Left lung (tissue), 10 donors: ENCODE results near the gene SIX3. TPM values are rescaled to one million over a fixed set of nuclear protein-coding genes. Genes with fewer than 3 reads are reported as not detected.
A peak's percentile ranks its signal among the peaks of the same experiment; 100 is the strongest.

Experiments
- ATAC-seq: fragments of 200-7000 bp; cut with Tn5 transposase; one replicate; pipeline ENCODE4 v1.9.1; 2020; ENCODE audit warnings: moderate library complexity
- DNase-seq, 4 donors: peaks; one replicate each; pipeline ENCODE4 v3.0.0-alpha.2; 2013 to 2020
- H3K27ac ChIP-seq, 2 donors: fragments of 200-600 bp; sonication (generic) in 1 of 2; one replicate each; pipeline versions ENCODE4 v1.5.0 to v1.8.0; 2020 to 2021
- H3K27me3 ChIP-seq, 2 donors: fragments of 200-600 bp; sonication (generic) in 1 of 2; one replicate each; pipeline versions ENCODE4 v1.5.0 to v1.8.0; 2020 to 2021
- H3K36me3 ChIP-seq, 2 donors: fragments of 200-600 bp; sonication (generic) in 1 of 2; one replicate each; pipeline versions ENCODE4 v1.5.0 to v1.8.0; 2020 to 2021
- H3K4me1 ChIP-seq, 2 donors: fragments of 200-600 bp; one replicate each; pipeline ENCODE4 v1.8.0; 2021
- H3K4me3 ChIP-seq, 2 donors: fragments of 200-600 bp; sonication (generic) in 1 of 2; one replicate each; pipeline versions ENCODE4 v1.5.0 to v1.8.0; 2020 to 2021; ENCODE audit warnings: mild to moderate bottlenecking in 1 of 2
- H3K9me3 ChIP-seq, 2 donors: fragments of 200-600 bp; sonication (generic) in 1 of 2; one replicate each; pipeline versions ENCODE4 v1.5.0 to v1.8.0; 2020 to 2021
- CTCF ChIP-seq, 2 donors: fragments of 200-600 bp; sonication (generic) in 1 of 2; IDR thresholded peaks; one replicate each; pipeline versions ENCODE4 v1.5.0 to v1.8.0; 2021; ENCODE audit warnings: antibody characterized with exemption in 2 of 2
- intact Hi-C, 2 donors: fragments of 100-400 bp; cut with DNase I; formaldehyde crosslinking; loops; one replicate each; pipeline versions ENCODE4 v1.11.2 to v1.14.2; 2022
- polyA plus RNA-seq, 6 donors: library from polyadenylated mRNA; unstranded; fragments of 120-200 nt; gene quantifications; one replicate each; pipeline ENCODE4 v1.2.1, GENCODE V29; 2013; ENCODE audit not compliant: insufficient read length in 6 of 6
- total RNA-seq, 2 donors: library from RNA; stranded (reverse); fragmentation: NEBNext Ultra II Directional; extraction: Animal tissue kit (Norgen Biotek cat#: 25700); gene quantifications; one replicate each; pipeline ENCODE4 v1.2.1, GENCODE V29; 2021
- donor health status: DM: no; HTN: yes; CAD: no.
- donor health status: DM: no; HTN: no; CAD: no.

The SIX3 gene
- total and polyA plus RNA-seq, 8 donors: not detected

GRCh38 chr2:44959855-44960254 lies 18.4 kb downstream of the SIX3 start:
- Histone ChIP-seq H3K36me3 (no peaks in the 10 kb centered on the region), H3K27me3 (peaks cover 11 to 91% of the 10 kb centered on the region in 2 donors), H3K4me3 (no peak overlapping the region), H3K9me3 (no peaks in the 10 kb centered on the region), H3K4me1 (peaks cover 7 to 11% of the 10 kb centered on the region in 2 donors), H3K27ac (no peak overlapping the region)
- ATAC-seq: no peak
- intact Hi-C loops: loop anchor here in 1 of 2 donors (10.0 kb wide), 2 partner anchors 485 to 565 kb away; no protein-coding TSS in a partner anchor
- no peak for DNase-seq
- no peak for TF ChIP-seq CTCF (IDR thresholded peaks at IDR 0.05)

- no peak overlapping the region for H3K27ac ChIP-seq
- ATAC-seq: no peak
These were observed 19.4 kb downstream of the SIX3 start for GRCh38 chr2:44960871-44961270.

GRCh38 chr2:44962176-44962695 lies 20.7 kb downstream of the SIX3 start:
- no peaks in the 10 kb centered on the region for H3K9me3 ChIP-seq
- no peak overlapping the region for H3K27ac ChIP-seq
- H3K4me1 ChIP-seq: no peaks in the 10 kb centered on the region
- H3K4me3 ChIP-seq: no peak overlapping the region
- DNase-seq (no peak), ATAC-seq (no peak)
- intact Hi-C loops: no loop called here
- H3K27me3 ChIP-seq: peaks cover 0 to 84% of the 10 kb centered on the region in 2 donors
- TF ChIP-seq CTCF (IDR thresholded peaks at IDR 0.05): no peak
- no peaks in the 10 kb centered on the region for H3K36me3 ChIP-seq

More at GRCh38 chr2:44960871-44961270, 19.4 kb downstream of the SIX3 start:
- Histone ChIP-seq H3K9me3 (no peaks in the 10 kb centered on the region), H3K36me3 (no peaks in the 10 kb centered on the region), H3K4me1 (peaks cover 0 to under 1% of the 10 kb centered on the region in 2 donors), H3K27me3 (peaks cover 2 to 91% of the 10 kb centered on the region in 2 donors), H3K4me3 (no peak overlapping the region)
- no peak for DNase-seq
- intact Hi-C loops: no loop called here
- TF ChIP-seq CTCF (IDR thresholded peaks at IDR 0.05): no peak

GRCh38 chr2:44964752-44965236 lies 23.3 kb downstream of the SIX3 start:
- ATAC-seq: no peak
- H3K4me3 ChIP-seq: no peak overlapping the region
- no peaks in the 10 kb centered on the region for H3K4me1 ChIP-seq
- peaks cover 0 to 70% of the 10 kb centered on the region in 2 donors for H3K27me3 ChIP-seq
- no peak for TF ChIP-seq CTCF (IDR thresholded peaks at IDR 0.05)
- H3K36me3 ChIP-seq: no peaks in the 10 kb centered on the region
- no peak overlapping the region for H3K27ac ChIP-seq
- intact Hi-C loops: no loop called here
- no peak for DNase-seq
- H3K9me3 ChIP-seq: no peaks in the 10 kb centered on the region

- Histone ChIP-seq H3K27me3 (peaks cover 0 to 62% of the 10 kb centered on the region in 2 donors), H3K36me3 (no peaks in the 10 kb centered on the region), H3K4me3 (no peak overlapping the region), H3K27ac (no peak overlapping the region), H3K4me1 (no peaks in the 10 kb centered on the region), H3K9me3 (no peaks in the 10 kb centered on the region)
- DNase-seq (peak in 1 of 4 donors; percentile 48), ATAC-seq (peak; percentile 61)
- TF ChIP-seq CTCF (IDR thresholded peaks at IDR 0.05): no peak
- intact Hi-C loops: no loop called here
These were observed 24.2 kb downstream of the SIX3 start for GRCh38 chr2:44965684-44966083.
